K562 treated with DMSO at 1 percent for 4 hours (cell line): ENCODE results near the gene PTCH2. TPM values are rescaled to one million over a fixed set of nuclear protein-coding genes. Genes with fewer than 3 reads are reported as not detected.

Source experiments
- total RNA-seq: library from RNA; unstranded; fragments of 300-600 nt; gene quantifications from 2 replicates; pipeline ENCODE4 v1.2.3, GENCODE V29; 2022; ENCODE audit not compliant: insufficient read depth

PTCH2 gene
- 0.55 and 1.5 TPM in 2 replicates for total RNA-seq

GRCh38 chr1:44842862-44843655 is at the start of gene PTCH2:
Gene PTCH2, minus strand, starts transcription at chr1:44843253. Its CDS starts 321 bp downstream, at chr1:44842932.

GRCh38 chr1:44808063-44808937 is 34.8 kb downstream of the PTCH2 start, which contains the start of gene BTBD19:
Gene BTBD19, plus strand, starts transcription at chr1:44808523. Its CDS starts 298 bp downstream, at chr1:44808821.

GRCh38 chr1:44806704-44807363 is 36.2 kb downstream of the PTCH2 start, which contains the start of gene DYNLT4:
Gene DYNLT4, minus strand, starts transcription at chr1:44807351. Its CDS starts 683 bp downstream, at chr1:44806668.

GRCh38 chr1:44799770-44800584 is 43.1 kb downstream of the PTCH2 start, which contains the start of gene PLK3:
Gene PLK3, plus strand, starts transcription at chr1:44800377. Its CDS starts 87 bp downstream, at chr1:44800464.

GRCh38 chr1:44788120-44788860 is 54.8 kb downstream of the PTCH2 start, which contains the start of gene BEST4:
Gene BEST4, minus strand, starts transcription at chr1:44788170. Its CDS starts 465 bp downstream, at chr1:44787705.

GRCh38 chr1:44775078-44775929 is 67.7 kb downstream of the PTCH2 start, which contains the start of gene RPS8:
Gene RPS8, plus strand, starts transcription at chr1:44775540. Its CDS starts 57 bp downstream, at chr1:44775597.

Other genes with a start within 250 kb of the PTCH2 start
- gene TMEM53, start 168.8 kb downstream of the PTCH2 start, total RNA-seq = 5.6 and 8.5 TPM in 2 replicates
- not detected in 2 replicates for gene ARMH1, start 168.5 kb downstream of the PTCH2 start, total RNA-seq
- not detected in 2 replicates for gene RNU5D-1, start 112.1 kb downstream of the PTCH2 start, total RNA-seq
- 149 and 154 TPM in 2 replicates for gene KIF2C, start 103.4 kb downstream of the PTCH2 start, total RNA-seq
- gene RPS8, start 67.7 kb downstream of the PTCH2 start, total RNA-seq = 6,154 and 6,462 TPM in 2 replicates
- not detected in 2 replicates for gene BEST4, start 55.1 kb downstream of the PTCH2 start, total RNA-seq
- 7.7 and 11.0 TPM in 2 replicates for gene PLK3, start 42.9 kb downstream of the PTCH2 start, total RNA-seq
- gene DYNLT4, start 35.9 kb downstream of the PTCH2 start, total RNA-seq = 1.8 TPM in 1 of 2 replicates, not detected in the other
- 2.2 TPM in 1 of 2 replicates, not detected in the other for gene BTBD19, start 34.7 kb downstream of the PTCH2 start, total RNA-seq
- 48.2 and 58.2 TPM in 2 replicates for gene EIF2B3, start 143.3 kb upstream of the PTCH2 start, total RNA-seq
- 44.1 and 48.2 TPM in 2 replicates for gene HECTD3, start 168.1 kb upstream of the PTCH2 start, total RNA-seq
- 401 and 435 TPM in 2 replicates for gene UROD, start 169.0 kb upstream of the PTCH2 start, total RNA-seq